ENCODE results near the gene GPA33. TPM values are rescaled to one million over a fixed set of nuclear protein-coding genes. Genes with fewer than 3 reads are reported as not detected.

GPA33 gene
- total RNA-seq, 1 donor from 2014 or later = 0.10 TPM

DNA sequence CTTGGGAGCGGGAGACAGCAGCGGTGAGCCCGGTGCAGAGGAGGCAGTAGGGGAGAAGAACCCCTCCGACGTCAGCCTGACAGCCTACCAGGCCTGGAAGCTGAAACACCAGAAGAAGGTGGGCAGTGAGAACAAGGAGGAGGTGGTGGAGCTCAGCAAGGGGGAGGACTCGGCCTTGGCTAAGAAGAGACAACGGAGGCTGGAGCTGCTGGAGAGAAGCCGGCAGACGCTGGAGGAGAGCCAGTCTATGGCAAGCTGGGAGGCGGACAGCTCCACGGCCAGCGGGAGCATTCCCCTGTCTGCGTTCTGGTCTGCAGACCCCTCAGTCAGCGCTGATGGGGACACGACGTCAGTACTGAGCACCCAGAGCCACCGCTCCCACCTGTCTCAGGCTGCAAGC lies 36.6 kb upstream of the GPA33 start:
- peaks cover 7% of the 10 kb centered on the region for H3K4me1 Mint-ChIP-seq (ENCODE audit: unreplicated experiment)
- DNase-seq (ENCODE audit: low spot score) = no peak

DNA sequence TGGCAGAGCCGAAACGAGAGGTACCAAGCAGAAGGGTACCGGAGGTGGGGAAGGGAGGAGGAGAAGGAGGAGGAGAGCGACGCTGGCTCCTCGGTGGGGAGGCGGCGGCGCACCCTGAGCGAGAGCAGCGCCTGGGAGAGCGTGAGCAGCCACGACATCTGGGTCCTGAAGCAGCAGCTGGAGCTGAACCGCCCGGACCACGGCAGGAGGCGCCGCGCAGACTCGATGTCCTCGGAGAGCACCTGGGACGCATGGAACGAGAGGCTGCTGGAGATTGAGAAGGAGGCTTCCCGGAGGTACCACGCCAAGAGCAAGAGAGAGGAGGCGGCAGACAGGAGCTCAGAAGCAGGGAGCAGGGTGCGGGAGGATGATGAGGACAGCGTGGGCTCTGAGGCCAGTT lies 36.1 kb upstream of the GPA33 start:
- peaks cover 4% of the 10 kb centered on the region for H3K4me1 Mint-ChIP-seq (ENCODE audit: unreplicated experiment)
- DNase-seq (ENCODE audit: low spot score) = no peak
- H3K9me3 Mint-ChIP-seq (ENCODE audit: unreplicated experiment) = no peaks in the 10 kb centered on the region

More for the DNA sequence above, 36.6 kb upstream of the GPA33 start:
- no peak overlapping the region for H3K4me3 Mint-ChIP-seq (ENCODE audit: unreplicated experiment)
- H3K36me3 Mint-ChIP-seq (ENCODE audit: low read depth, unreplicated experiment) = peaks cover 19% of the 10 kb centered on the region
- H3K27me3 Mint-ChIP-seq (ENCODE audit: unreplicated experiment) = peaks cover 7% of the 10 kb centered on the region
- TF ChIP-seq, protein P1, sequence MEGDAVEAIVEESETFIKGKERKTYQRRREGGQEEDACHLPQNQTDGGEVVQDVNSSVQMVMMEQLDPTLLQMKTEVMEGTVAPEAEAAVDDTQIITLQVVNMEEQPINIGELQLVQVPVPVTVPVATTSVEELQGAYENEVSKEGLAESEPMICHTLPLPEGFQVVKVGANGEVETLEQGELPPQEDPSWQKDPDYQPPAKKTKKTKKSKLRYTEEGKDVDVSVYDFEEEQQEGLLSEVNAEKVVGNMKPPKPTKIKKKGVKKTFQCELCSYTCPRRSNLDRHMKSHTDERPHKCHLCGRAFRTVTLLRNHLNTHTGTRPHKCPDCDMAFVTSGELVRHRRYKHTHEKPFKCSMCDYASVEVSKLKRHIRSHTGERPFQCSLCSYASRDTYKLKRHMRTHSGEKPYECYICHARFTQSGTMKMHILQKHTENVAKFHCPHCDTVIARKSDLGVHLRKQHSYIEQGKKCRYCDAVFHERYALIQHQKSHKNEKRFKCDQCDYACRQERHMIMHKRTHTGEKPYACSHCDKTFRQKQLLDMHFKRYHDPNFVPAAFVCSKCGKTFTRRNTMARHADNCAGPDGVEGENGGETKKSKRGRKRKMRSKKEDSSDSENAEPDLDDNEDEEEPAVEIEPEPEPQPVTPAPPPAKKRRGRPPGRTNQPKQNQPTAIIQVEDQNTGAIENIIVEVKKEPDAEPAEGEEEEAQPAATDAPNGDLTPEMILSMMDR (IDR thresholded peaks at IDR 0.05; ENCODE audit: unreplicated experiment) = no peak
- no peaks in the 10 kb centered on the region for H3K9me3 Mint-ChIP-seq (ENCODE audit: unreplicated experiment)
- H3K27ac Mint-ChIP-seq (ENCODE audit: unreplicated experiment) = no peak overlapping the region

DNA sequence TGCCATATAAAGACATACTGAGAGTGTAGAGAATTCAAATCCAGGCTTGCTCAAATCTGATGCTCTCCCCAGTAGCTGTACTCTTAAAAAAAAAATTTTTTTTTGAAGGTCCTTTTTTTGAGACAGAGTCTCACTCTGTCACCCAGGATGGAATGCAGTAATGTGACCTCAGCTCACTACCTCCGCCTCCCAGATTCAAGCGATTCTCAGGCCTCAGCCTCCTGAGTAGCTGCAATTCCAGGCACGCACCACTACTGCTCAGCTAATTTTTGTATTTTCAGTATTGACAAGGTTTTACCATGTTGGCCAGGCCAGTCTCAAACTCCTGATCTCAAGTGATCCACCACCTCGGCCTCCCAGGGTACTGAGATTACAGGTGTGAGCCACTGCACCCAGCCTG lies 32.4 kb upstream of the GPA33 start:
- Mint-ChIP-seq H3K9me3 (ENCODE audit: unreplicated experiment) (no peaks in the 10 kb centered on the region), H3K27ac (ENCODE audit: unreplicated experiment) (no peak overlapping the region), H3K4me1 (ENCODE audit: unreplicated experiment) (peaks cover 14% of the 10 kb centered on the region), H3K4me3 (ENCODE audit: unreplicated experiment) (no peak overlapping the region), H3K36me3 (ENCODE audit: low read depth, unreplicated experiment) (peaks cover 14% of the 10 kb centered on the region), H3K27me3 (ENCODE audit: unreplicated experiment) (peaks cover 7% of the 10 kb centered on the region)
- TF ChIP-seq, protein P1 (IDR thresholded peaks at IDR 0.05; ENCODE audit: unreplicated experiment) = no peak
- DNase-seq (ENCODE audit: low spot score) = no peak

More for the DNA sequence above, 36.1 kb upstream of the GPA33 start:
- Mint-ChIP-seq H3K27ac (ENCODE audit: unreplicated experiment) (no peak overlapping the region), H3K27me3 (ENCODE audit: unreplicated experiment) (peaks cover 7% of the 10 kb centered on the region), H3K4me3 (ENCODE audit: unreplicated experiment) (no peak overlapping the region), H3K36me3 (ENCODE audit: low read depth, unreplicated experiment) (peaks cover 19% of the 10 kb centered on the region)
- TF ChIP-seq, protein P1 (IDR thresholded peaks at IDR 0.05; ENCODE audit: unreplicated experiment) = no peak

DNA sequence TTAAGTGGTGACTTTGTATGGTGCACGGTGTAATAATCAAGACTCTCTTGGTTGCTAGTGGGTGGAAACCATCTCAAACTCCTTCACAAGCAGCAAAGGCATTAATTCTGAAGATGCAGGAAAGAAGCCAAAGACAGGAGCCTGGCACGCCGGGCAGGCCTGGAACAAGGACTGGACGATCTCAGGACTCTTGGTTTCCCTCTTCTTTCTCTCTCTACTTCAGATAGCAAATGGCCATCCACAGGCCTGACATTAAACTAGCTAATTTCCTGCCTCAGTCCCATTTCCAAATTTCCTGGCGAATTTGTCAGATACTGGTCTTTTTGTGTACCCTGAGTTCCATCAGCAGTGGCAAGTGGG lies 31.9 kb upstream of the GPA33 start:
- TF ChIP-seq, protein P1 (IDR thresholded peaks at IDR 0.05; ENCODE audit: unreplicated experiment) = no peak
- H3K9me3 Mint-ChIP-seq (ENCODE audit: unreplicated experiment) = no peaks in the 10 kb centered on the region
- H3K27me3 Mint-ChIP-seq (ENCODE audit: unreplicated experiment) = peaks cover 7% of the 10 kb centered on the region
- H3K4me3 Mint-ChIP-seq (ENCODE audit: unreplicated experiment) = no peak overlapping the region
- no peak for DNase-seq (ENCODE audit: low spot score)
- no peak overlapping the region for H3K27ac Mint-ChIP-seq (ENCODE audit: unreplicated experiment)
- peaks cover 13% of the 10 kb centered on the region for H3K36me3 Mint-ChIP-seq (ENCODE audit: low read depth, unreplicated experiment)
- peaks cover 14% of the 10 kb centered on the region for H3K4me1 Mint-ChIP-seq (ENCODE audit: unreplicated experiment)

DNA sequence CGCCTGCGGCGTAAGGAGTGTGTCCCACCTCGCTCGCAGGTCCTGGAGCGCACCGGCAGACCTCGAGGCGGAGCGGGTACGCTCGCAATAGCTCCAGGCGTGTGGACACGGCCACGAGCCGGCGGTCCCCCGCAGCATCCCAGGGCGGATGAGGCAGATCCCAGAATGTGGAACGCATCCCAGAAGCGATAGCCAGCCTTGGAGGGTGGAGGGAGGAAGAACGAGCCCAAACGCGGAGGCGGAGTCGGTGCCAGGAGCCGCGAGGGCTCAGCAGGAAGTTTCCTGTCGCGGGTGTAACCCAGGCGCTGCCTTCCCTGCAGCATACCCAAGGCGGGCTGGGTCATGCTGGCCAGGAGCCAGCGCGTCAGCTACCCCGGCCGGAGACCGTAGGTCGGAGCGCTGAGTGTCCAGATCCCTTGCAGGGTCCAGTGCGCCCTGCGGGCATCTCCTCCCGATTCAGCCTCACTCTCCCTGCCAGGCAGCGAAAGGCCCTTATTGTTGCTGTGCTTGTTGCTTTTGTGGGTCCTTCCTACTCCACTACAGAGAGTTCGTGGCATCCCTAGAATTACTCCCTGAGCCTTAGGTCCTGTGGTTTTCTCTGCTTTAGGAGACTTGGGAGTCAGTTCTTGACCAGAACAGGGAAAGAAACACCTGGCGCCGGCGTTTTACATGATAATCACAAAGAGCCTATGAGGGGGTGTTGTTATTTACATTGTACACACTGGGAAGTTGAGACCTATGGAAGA lies 31.4 kb upstream of the GPA33 start:
- peaks cover 7% of the 10 kb centered on the region for H3K27me3 Mint-ChIP-seq (ENCODE audit: unreplicated experiment)
- DNase-seq (ENCODE audit: low spot score) = peak; percentile 51
- H3K4me3 Mint-ChIP-seq (ENCODE audit: unreplicated experiment) = peak overlapping the region; percentile 84
- H3K4me1 Mint-ChIP-seq (ENCODE audit: unreplicated experiment) = peaks cover 14% of the 10 kb centered on the region
- H3K27ac Mint-ChIP-seq (ENCODE audit: unreplicated experiment) = no peak overlapping the region
- no peaks in the 10 kb centered on the region for H3K9me3 Mint-ChIP-seq (ENCODE audit: unreplicated experiment)
- TF ChIP-seq, protein P1 (IDR thresholded peaks at IDR 0.05; ENCODE audit: unreplicated experiment) = no peak
- peaks cover 10% of the 10 kb centered on the region for H3K36me3 Mint-ChIP-seq (ENCODE audit: low read depth, unreplicated experiment)

All from endothelial cell (in vitro differentiated cells).